OCI-LY1 (cell line): ENCODE measurements around the gene TSC22D1.

Experiments
- H2AFZ ChIP-seq: fragments of 200-600 bp; sonication (generic), shearing (Covaris generic); 2 replicates; pipeline ENCODE4 v1.6.0; 2014; ENCODE audit warnings: antibody characterized with exemption, mild to moderate bottlenecking, low read length
- H3F3A ChIP-seq: fragments of 200-600 bp; sonication (generic), shearing (Covaris generic); 2 replicates; pipeline ENCODE4 v1.6.0; 2014; ENCODE audit warnings: mild to moderate bottlenecking, antibody characterized with exemption, low read length, moderate library complexity; ENCODE audit not compliant: insufficient read depth
- H3K27ac ChIP-seq: fragments of 200-600 bp; sonication (generic); 2 replicates; pipeline ENCODE4 v1.5.1; 2014; ENCODE audit warnings: low read length, mixed run types, mild to moderate bottlenecking, low read depth; ENCODE audit not compliant: poor library complexity, severe bottlenecking
- H3K27me3 ChIP-seq: fragments of 200-600 bp; sonication (generic); 2 replicates; pipeline ENCODE4 v1.6.0; 2014; ENCODE audit warnings: antibody characterized with exemption, mild to moderate bottlenecking, low read length, moderate library complexity; ENCODE audit not compliant: insufficient read depth
- H3K36me3 ChIP-seq: fragments of 200-600 bp; sonication (generic); 2 replicates; pipeline ENCODE4 v1.6.1; 2014; ENCODE audit warnings: mild to moderate bottlenecking, antibody characterized with exemption, low read length, moderate library complexity, mixed read lengths; ENCODE audit not compliant: insufficient read depth
- H3K4me1 ChIP-seq: fragments of 200-600 bp; sonication (generic); 2 replicates; pipeline ENCODE4 v1.5.1; 2014; ENCODE audit warnings: mild to moderate bottlenecking, low read length, moderate library complexity; ENCODE audit not compliant: insufficient read depth, severe bottlenecking
- H3K4me2 ChIP-seq: fragments of 200-600 bp; sonication (generic), shearing (Covaris generic); 2 replicates; pipeline ENCODE4 v1.6.1; 2014; ENCODE audit warnings: low read length
- H3K4me3 ChIP-seq: fragments of 200-600 bp; sonication (generic); 2 replicates; pipeline ENCODE4 v1.5.1; 2014; ENCODE audit warnings: low read length, low read depth, mild to moderate bottlenecking, mixed read lengths; ENCODE audit not compliant: poor library complexity, severe bottlenecking
- H3K79me2 ChIP-seq: fragments of 200-600 bp; shearing (Covaris generic); 2 replicates; pipeline ENCODE4 v1.6.1; 2016; ENCODE audit warnings: mixed run types, low read length, mixed read lengths; ENCODE audit not compliant: insufficient read depth
- H3K9ac ChIP-seq: fragments of 200-600 bp; sonication (generic), shearing (Covaris generic); 2 replicates; pipeline ENCODE4 v1.6.1; 2014; ENCODE audit warnings: mild to moderate bottlenecking, low read length, mixed read lengths
- H3K9me2 ChIP-seq: fragments of 200-600 bp; sonication (generic), shearing (Covaris generic); 2 replicates; pipeline ENCODE4 v1.6.1; 2014; ENCODE audit warnings: low read depth, mild to moderate bottlenecking, low read length, mixed read lengths
- H3K9me3 ChIP-seq: fragments of 200-600 bp; shearing (Covaris generic); 2 replicates; pipeline ENCODE4 v1.6.1; 2014; ENCODE audit warnings: low read length, mixed read lengths
- H4K20me1 ChIP-seq: fragments of 200-600 bp; sonication (generic), shearing (Covaris generic); 2 replicates; pipeline ENCODE4 v1.6.0; 2016; ENCODE audit warnings: mild to moderate bottlenecking, low read length; ENCODE audit not compliant: insufficient read depth
- CTCF ChIP-seq: fragments of 200-600 bp; sonication (generic), shearing (Covaris generic); IDR thresholded peaks from 2 replicates; pipeline ENCODE4 v1.5.1; 2017; ENCODE audit warnings: mild to moderate bottlenecking, antibody characterized with exemption, low read length, moderate library complexity, mixed read lengths
- EZH2 ChIP-seq: fragments of 200-600 bp; sonication (generic), shearing (Covaris generic); IDR thresholded peaks from 2 replicates; pipeline ENCODE4 v1.8.0; 2017; ENCODE audit warnings: borderline replicate concordance, mixed run types, mild to moderate bottlenecking, antibody characterized with exemption, low read length, moderate library complexity, mixed read lengths

Gene TSC22D1

GRCh38 chr13:44620057-44620456 lies 43.9 kb upstream of the TSC22D1 start:
- H2AFZ ChIP-seq: no peak overlapping the region
- H3K9ac ChIP-seq: no peak overlapping the region
- no peaks in the 10 kb centered on the region for H4K20me1 ChIP-seq
- TF ChIP-seq EZH2: no peak
- no peak for TF ChIP-seq CTCF
- H3K9me2 ChIP-seq: no peaks in the 10 kb centered on the region
- no peak overlapping the region for H3K27ac ChIP-seq
- no peaks in the 10 kb centered on the region for H3F3A ChIP-seq
- H3K4me2 ChIP-seq: no peak overlapping the region
- no peaks in the 10 kb centered on the region for H3K79me2 ChIP-seq
- H3K4me3 ChIP-seq: no peak overlapping the region
- no peaks in the 10 kb centered on the region for H3K36me3 ChIP-seq
- no peaks in the 10 kb centered on the region for H3K27me3 ChIP-seq
- no peaks in the 10 kb centered on the region for H3K4me1 ChIP-seq
- H3K9me3 ChIP-seq: no peaks in the 10 kb centered on the region

- Histone ChIP-seq H3K4me3 (no peak overlapping the region), H3F3A (no peaks in the 10 kb centered on the region), H3K4me1 (no peaks in the 10 kb centered on the region), H3K4me2 (no peak overlapping the region), H3K9me2 (no peaks in the 10 kb centered on the region), H3K27ac (no peak overlapping the region), H3K79me2 (no peaks in the 10 kb centered on the region), H4K20me1 (no peaks in the 10 kb centered on the region), H3K27me3 (no peaks in the 10 kb centered on the region), H2AFZ (no peak overlapping the region), H3K9me3 (no peaks in the 10 kb centered on the region), H3K36me3 (no peaks in the 10 kb centered on the region), H3K9ac (no peak overlapping the region)
- TF ChIP-seq EZH2 (no peak), CTCF (no peak)
Observed at GRCh38 chr13:44619651-44620050, 43.5 kb upstream of the TSC22D1 start.

GRCh38 chr13:44618326-44618725 lies 42.2 kb upstream of the TSC22D1 start:
- H3K36me3 ChIP-seq: no peaks in the 10 kb centered on the region

More at GRCh38 chr13:44618326-44618725, 42.2 kb upstream of the TSC22D1 start:
- Histone ChIP-seq H3K9me2 (no peaks in the 10 kb centered on the region), H3K9ac (no peak overlapping the region), H3K79me2 (no peaks in the 10 kb centered on the region), H3K27me3 (no peaks in the 10 kb centered on the region), H3F3A (no peaks in the 10 kb centered on the region), H3K4me2 (no peak overlapping the region), H3K27ac (no peak overlapping the region), H4K20me1 (no peaks in the 10 kb centered on the region), H3K4me3 (no peak overlapping the region), H3K9me3 (no peaks in the 10 kb centered on the region), H2AFZ (no peak overlapping the region), H3K4me1 (no peaks in the 10 kb centered on the region)
- TF ChIP-seq CTCF: no peak
- no peak for TF ChIP-seq EZH2
